K562 treated with DMSO at 1 percent for 48 hours (cell line): ENCODE data around the gene PRR22. TPM values are rescaled to one million over a fixed set of nuclear protein-coding genes. Genes with fewer than 3 reads are reported as not detected.

Experiments used
- total RNA-seq: library from RNA; unstranded; fragments of 300-600 nt; gene quantifications from 2 replicates; pipeline ENCODE4 v1.2.3, GENCODE V29; 2022; ENCODE audit warnings: low replicate concordance; ENCODE audit errors: extremely low read depth

PRR22 gene
- total RNA-seq = not detected in 2 replicates

GRCh38 chr19:5784581-5785147 is at the start of gene PRR22:
Gene PRR22 (minus strand): TSS chr19:5784746. CDS start chr19:5784660, 86 bp downstream.

GRCh38 chr19:5804516-5805461 is 20.2 kb upstream of the PRR22 start, which contains the start of gene NRTN:
Gene NRTN (plus strand): TSS chr19:5805067. CDS start chr19:5824166, 19,099 bp downstream.

GRCh38 chr19:5790559-5791520 is 6.3 kb upstream of the PRR22 start, which contains the start of gene DUS3L:
Gene DUS3L (minus strand): TSS chr19:5791163. CDS start chr19:5791141, 22 bp downstream.

Other genes with a start within 250 kb of the PRR22 start
- gene TINCR, start 216.8 kb downstream of the PRR22 start, total RNA-seq = not detected in 2 replicates
- not detected in 2 replicates for gene SAFB2, start 162.0 kb downstream of the PRR22 start, total RNA-seq
- gene SAFB, start 161.7 kb downstream of the PRR22 start, total RNA-seq = 177 TPM in 1 of 2 replicates, not detected in the other
- not detected in 2 replicates for gene MICOS13, start 104.2 kb downstream of the PRR22 start, total RNA-seq
- not detected in 2 replicates for gene HSD11B1L, start 103.7 kb downstream of the PRR22 start, total RNA-seq
- gene RPL36, start 94.5 kb downstream of the PRR22 start, total RNA-seq = 2,766 TPM in 1 of 2 replicates, not detected in the other
- gene LONP1, start 64.6 kb downstream of the PRR22 start, total RNA-seq = not detected in 2 replicates
- not detected in 2 replicates for gene CATSPERD, start 64.1 kb downstream of the PRR22 start, total RNA-seq
- not detected in 2 replicates for gene DUS3L, start 6.4 kb upstream of the PRR22 start, total RNA-seq
- not detected in 2 replicates for gene NRTN, start 20.3 kb upstream of the PRR22 start, total RNA-seq
- not detected in 2 replicates for gene FUT6, start 55.0 kb upstream of the PRR22 start, total RNA-seq
- gene FUT3, start 66.7 kb upstream of the PRR22 start, total RNA-seq = not detected in 2 replicates
- not detected in 2 replicates for gene FUT5, start 85.8 kb upstream of the PRR22 start, total RNA-seq
- not detected in 2 replicates for gene NDUFA11, start 119.0 kb upstream of the PRR22 start, total RNA-seq
- not detected in 2 replicates for gene VMAC, start 120.1 kb upstream of the PRR22 start, total RNA-seq
- gene CAPS, start 129.5 kb upstream of the PRR22 start, total RNA-seq = not detected in 2 replicates
- not detected in 2 replicates for gene RANBP3, start 193.4 kb upstream of the PRR22 start, total RNA-seq